GM21360 (cell line): ENCODE data around the gene RFTN1.

Experiments used
- ATAC-seq: cut with Tn5 transposase; IDR thresholded peaks from one replicate; pipeline ENCODE4 v1.9.1; 2021; ENCODE audit warnings: mild to moderate bottlenecking, moderate library complexity; ENCODE audit not compliant: unreplicated experiment

The RFTN1 gene

DNA sequence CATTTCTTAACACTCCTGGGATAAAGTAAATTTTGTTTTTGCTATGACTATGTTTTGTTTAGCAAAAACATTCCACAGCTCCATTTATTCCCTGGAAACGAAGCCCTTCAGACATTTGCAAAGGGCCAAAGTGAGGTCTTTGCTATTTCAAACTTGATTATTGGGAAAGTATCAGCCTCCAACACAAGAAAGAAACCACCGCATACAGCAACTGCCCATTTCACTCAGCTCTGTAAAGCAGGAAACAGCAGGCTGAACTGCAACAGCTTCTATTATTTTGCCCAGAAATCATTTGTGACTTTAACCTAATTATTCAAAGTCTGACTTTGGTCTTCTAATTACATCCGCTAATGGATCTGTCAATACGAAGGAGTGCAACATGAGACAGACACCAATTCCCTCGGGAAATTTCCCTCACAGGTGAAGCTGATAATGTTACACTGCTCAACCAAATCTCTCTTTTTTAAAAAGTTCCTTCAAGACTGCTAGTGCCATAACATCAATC lies 72.1 kb downstream of the RFTN1 start:
- ATAC-seq, result no peak

DNA sequence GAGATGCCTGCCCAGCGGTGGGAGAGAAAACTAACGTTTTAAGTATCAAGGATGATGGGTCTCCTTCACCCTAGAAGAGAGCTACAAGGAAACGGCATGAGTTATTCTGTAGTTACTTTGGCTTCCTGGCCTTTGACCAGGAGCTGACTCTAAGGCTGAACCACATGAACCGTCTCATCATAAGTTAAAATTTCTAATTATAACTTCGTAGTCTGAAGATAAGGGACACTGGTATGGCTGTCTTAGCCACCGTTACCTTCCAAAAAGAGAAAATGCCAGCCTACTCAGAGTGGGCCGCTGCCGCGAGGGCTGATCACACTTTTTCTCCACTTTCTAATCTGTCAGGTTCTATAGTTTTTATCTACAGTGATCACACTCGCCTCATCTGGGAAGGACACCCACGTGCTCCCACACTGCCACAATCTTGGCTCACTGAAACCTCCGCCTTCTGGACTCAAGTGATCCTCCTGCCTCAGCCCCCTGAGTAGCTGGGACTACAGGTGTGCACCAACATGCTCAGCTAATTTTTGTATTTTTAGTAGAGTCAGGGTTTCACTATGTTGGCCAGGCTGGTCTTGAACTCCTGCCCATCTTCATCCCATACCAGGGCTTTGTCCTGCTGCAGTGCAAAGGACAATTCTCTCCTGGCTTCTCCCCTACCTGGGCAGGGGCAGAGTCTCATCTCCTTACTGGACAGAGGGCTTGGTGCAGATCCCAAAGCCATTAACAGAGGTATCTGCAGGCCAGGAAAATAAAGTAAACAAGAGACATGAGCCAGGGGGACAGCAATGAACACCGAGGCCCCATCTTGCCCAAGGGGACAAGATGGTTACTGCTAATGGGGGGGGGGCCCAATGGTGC lies 73.4 kb downstream of the RFTN1 start:
- no peak for ATAC-seq

DNA sequence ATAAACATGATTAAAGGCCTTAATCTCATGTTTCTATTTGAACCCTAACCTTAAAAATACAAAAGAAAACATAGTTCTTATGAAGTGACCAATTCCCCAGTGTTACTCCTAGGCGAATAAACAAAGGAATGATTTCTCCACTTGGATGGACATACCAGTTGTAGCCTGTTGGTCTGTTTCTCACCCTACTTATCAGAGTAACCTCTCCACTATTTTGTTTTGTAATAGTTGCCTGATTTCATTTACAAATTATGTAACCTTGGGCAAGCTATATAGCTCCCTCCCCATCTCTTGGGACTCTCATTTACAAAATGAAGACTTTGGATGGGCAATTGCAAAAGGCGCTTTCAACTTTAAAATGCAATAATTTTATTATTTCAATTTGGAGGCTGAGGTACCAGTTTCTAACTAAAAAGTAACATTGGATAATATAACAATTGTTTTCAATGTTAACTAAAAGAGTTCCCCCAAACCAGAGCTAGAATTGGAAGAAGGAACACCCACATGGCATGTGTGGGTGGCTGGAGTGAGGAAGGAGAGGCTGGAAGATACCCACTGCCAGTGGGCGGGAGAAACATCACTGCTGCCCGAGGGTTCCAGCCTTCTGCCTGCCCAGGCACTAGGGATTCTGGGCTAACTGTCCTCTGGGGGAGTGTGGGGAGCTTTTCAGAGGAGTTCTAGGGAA lies 74.2 kb downstream of the RFTN1 start:
- ATAC-seq, result no peak

DNA sequence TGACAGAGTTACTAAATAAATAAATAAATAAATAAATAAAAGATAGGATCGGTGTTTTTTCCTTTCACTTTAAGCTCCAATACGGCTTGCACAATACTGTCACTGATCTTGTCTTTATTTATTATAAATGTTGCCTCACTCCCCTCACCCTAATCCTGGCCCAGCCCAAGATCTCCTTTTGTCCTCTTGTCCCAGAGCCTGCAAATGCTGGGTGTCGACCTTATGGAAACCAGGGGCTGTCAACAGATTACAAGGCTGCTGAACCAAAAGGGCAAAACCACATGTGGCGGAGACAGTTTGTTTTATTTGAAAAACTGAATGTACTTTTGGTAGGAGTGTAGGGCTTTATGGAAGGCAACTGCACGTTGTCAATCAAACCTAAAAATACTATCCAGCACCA lies 75.9 kb downstream of the RFTN1 start:
- ATAC-seq, result no peak

DNA sequence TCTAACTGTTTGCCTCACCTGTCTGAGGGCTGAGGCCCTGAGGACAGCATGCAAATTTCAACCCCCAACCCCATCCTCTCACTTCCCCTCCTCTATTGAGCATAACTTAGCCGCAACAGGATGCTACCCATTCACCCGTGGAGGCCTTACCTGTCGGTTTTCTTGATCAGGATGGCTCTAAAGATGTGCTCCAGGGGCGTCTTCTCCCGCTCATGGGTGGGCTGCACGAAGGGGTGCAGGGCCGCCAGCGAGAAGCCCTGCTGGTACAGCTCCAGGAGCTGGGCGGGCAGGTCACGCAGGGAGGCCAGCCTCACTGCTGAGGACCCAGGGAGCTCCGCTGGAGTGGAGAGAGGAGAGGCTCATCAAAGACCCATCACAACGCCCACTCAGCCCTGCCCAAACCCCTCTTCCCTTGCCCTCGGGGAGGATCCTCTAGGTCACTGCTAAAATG lies 79.8 kb downstream of the RFTN1 start:
- peak; percentile 77 for ATAC-seq

DNA sequence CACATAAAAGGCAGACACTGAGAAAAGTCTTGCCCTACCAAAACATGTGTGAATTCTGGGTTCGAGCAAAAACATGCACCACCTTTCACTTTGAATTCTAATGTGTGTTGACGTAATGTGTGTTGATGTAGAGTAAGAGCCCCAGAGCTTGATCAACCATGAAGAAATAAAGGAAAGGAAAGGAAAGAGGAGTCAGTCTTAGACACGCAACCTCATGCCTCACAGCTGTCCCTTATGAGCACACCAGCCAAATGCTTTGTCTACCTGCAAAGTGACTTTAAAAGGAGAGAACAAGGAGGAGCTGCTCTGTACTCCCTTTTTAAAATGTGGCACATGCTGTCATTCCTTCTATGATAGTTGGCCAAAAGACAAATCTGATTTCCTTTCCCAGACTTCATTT lies 80.8 kb downstream of the RFTN1 start:
- peak; percentile 28 for ATAC-seq

DNA sequence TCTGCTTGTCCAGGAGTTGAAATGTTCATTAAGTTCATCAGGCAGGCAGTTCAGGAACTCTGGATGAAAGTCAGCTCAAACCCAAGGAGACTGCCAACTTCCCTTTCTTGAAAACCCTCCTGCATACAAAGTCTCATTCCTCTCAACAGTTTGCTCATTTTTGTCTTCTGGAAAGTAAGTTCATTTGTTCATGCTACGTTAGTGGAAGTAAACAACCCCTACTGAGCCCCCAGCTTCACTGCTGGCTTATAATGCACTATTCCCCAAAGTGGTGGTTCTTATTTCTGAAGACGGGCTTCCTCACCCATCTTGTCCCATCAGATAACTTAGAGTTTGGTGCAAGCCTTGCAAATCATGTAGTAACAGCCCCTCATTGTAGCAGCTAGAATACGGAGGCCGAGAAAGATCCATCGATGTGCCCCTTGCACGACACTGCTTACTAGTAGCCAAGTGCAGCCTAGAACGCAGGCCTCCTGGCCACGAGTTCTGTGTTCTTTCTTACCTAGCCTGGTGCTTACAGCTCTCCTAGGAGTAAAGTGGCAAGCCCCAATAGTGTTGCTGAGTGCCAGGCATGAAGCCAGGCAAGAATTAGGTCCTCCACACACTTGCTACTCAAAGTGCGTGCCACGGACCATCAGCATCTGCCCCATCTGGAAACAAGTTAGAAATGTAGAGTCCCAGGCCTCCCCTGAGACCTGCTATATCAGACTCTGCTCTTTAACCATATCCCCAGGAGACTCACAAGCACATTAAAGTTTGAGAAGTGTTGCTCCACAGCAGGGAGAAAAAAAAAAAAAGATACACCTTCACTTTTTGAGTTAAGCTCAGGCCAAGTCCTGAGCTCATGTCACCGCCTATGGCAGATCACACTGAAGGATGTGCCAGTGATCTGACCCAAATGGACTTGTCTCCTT lies 82.5 kb downstream of the RFTN1 start:
- no peak for ATAC-seq

DNA sequence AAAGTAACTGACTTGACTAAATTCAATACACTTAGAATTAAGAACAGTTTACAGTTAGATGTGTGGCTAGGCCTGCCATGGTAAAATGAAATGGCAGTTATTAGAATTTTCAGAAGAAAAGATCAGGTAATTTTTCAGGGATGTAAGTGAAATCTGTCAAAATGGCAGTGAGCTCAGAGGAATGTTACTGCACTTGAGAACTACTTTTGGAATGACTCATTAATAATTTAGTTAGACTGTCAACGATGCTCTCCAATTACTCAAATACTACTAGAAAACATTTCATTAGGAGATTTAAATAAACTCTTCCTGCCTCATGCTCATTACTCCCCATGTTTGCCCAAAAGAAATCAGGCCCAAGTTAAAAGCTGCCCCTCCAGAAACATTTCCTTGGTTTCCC lies 84.4 kb downstream of the RFTN1 start:
- no peak for ATAC-seq

DNA sequence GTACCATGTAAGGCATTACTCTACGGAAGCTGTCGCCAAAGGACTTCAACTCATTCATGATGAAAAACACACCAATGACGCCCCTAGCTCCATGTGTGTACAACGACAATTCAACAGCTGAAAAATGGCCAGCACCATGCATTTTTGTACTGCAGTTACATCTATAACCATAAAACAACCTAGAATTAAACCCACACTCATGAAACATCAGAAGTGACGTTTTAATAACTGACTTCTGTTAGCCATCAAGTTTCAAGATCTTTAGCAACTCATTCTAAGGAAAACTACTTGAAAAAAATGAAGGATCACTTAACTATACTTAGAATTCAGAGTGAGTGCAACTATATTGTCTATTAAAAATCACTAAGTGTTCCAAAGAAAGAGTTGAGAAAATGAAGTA lies 84.9 kb downstream of the RFTN1 start:
- no peak for ATAC-seq

DNA sequence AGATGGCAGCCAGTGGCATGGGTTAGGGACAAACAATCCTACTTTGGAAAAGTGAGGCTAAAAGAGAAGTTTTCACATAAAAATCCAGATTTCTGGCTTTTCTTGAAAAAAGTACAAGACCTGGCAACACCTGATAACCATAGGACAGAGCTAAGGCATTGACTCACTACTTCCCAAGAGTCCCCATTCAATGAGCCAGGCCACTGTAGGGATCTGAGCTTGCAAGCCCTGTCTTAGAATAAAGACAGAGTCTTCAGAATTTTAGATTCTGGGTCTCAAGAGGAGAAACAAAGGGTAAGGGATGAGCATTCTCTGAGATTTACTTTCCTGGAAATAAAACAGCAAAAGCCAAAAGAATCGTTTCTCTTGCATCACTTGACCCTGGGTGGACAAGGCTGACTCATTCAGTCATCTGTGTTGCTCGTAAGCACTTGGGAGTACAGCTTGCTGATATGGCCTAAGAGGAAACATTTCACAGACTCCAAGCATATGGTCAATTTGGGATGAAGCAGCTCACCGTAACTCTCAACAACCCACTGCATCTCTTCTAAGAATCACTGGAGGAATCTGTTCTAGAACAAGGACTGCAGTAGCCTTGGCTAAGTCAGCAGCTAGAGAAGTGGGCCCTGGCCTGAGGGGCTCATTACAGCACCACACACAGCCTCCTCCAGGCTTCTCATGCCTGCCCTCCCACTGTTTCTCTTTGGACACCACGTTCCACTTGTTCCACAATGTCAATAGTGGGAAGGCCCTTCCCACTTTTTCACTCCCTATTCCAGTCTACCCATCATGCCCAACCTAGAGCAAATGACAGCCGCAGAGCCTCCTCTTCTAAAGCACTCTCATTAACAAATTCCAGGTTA lies 86.2 kb downstream of the RFTN1 start:
- ATAC-seq, result no peak

DNA sequence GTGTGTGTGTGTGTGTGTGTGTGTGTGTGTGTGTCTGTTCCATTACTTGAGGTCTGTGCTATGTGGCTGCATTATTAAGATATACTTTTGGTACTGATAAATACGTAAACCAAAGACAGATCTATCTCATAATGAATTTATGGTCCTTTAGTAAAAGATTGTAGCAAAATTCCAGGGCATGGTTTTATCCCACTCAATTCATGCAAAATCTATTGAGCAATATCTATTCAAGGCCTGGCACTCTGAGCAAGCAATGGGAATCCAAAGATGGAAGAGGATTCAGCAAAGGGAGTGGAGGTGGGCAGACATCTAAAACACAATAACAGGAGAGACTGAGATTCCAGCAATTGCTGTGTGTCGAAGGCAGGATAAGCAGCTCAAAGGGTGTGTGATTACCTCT lies 86.8 kb downstream of the RFTN1 start:
- no peak for ATAC-seq

DNA sequence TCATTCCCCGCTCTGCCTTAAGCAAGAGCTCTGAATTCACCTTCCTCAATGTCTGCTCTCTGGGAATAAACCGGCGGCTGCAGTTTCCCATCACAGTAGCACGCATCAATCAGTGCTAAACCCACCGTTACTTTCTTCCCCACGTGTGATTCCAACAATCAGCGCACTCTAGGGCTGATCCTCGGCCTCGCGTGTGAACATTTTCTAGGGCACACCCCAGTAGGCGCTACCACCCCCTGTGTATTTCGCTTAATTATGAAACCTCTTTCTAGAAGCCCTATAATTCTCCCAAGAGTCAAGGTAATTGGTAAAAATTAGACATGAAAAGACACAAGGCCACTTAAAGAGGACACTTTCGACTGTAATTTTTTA lies 87.5 kb downstream of the RFTN1 start:
- ATAC-seq, result no peak

DNA sequence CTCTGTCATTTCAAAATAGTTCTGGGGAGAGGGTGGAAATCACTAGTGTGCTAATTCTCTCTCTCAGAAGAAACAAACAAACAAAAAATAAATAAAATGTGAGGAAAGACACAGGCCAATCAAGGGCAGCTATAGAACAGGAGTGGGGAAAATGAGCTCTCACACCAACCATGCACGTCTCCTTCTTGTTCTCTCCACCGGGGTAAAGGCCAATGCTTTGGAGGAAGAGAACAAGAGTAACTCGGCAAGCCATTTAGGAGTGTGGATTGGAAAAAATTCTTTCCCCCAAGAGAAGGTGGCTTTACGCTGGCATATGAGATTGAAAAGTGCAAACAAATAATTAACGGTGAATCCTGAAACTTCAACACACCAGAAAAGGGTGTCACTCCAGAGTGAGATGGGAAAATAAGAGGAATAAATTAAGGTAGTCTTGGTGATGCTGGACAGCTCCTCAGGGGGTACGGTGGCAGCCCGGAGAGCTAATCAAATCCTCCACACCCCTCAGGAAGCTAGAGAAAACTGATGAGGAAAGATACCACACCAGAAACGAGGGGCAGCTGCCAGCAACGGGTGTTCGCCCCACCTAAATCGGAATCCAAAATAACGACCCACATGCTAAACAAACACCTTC lies 88.0 kb downstream of the RFTN1 start:
- no peak for ATAC-seq

DNA sequence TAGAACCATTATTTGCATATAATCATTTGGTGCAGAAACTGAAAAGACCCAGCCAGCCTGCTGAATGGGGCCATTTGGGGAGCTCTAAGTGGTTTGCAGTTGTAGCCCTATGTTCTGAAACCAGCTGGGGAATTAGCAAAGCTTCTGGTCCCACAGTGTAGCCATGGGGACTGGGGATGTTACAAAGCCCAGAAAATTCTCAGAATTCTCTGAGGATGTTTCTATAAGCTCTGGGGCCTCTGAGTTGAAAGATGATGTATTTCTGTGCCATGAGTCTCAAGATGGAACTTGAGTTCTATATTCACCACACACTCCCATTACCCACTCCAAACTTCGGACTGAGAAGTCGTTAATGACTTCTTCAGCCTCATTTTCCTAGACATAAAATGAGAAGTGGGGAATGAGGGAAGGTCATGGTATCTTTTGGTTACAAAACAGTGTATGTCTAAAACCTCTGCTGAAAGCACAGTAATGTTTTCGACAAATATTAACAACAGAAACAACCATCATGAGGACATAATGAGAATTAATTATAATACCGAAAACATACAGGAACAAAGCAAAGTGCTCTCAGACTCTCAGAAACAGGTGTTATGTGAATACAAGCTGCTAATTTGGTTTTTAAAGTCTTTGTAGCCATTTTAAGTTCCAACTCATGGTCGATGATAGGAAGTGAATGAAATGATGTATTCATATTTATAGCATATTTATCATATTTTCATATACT lies 89.4 kb downstream of the RFTN1 start:
- ATAC-seq, result peak; percentile 84

DNA sequence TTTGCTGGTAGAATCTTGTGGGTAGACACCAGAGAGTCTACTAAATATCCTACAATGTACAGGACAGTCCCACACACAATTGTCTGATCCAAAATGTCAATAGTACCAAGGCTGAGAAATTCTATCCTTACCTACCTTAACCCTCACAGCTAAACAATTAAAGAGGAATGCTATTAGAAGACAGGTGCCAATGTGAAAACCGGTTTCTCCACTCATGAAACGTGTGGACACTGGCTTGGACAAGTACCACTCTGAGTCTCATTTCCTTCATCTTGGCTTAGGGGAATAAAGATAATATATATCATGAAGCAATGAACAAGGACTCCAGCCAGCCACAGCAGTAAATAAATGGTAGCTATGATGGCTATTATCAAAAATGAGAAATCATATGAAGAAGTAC lies 90.2 kb downstream of the RFTN1 start:
- ATAC-seq, result no peak

DNA sequence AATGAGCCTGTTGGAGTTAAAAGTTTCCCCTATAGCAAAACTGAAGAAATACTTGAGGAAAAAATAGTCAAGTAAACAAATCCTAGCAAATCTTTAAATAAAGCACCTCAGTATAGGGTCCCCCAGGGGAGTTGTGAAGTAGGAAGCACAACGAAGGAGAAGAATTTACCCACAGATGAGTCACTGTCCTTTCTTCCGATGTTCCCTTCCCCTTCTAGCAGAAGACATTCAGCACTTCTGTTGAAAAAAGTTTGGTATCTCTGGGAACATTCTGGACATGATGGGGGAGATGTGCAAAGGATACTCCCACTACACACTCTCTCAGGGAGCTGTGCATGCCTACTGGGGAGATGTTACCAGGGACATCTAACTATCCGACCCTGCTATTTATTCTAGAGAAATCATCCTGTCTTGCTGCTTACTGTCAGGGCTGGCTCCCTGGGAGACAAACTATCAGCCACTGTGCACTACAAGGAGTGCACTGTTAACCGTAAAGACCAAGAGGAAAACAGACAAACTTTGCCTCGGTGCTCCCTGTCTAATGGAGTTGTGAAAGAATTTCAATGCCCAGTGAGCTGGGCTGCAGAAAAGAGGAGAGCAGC lies 93.8 kb downstream of the RFTN1 start:
- no peak for ATAC-seq

DNA sequence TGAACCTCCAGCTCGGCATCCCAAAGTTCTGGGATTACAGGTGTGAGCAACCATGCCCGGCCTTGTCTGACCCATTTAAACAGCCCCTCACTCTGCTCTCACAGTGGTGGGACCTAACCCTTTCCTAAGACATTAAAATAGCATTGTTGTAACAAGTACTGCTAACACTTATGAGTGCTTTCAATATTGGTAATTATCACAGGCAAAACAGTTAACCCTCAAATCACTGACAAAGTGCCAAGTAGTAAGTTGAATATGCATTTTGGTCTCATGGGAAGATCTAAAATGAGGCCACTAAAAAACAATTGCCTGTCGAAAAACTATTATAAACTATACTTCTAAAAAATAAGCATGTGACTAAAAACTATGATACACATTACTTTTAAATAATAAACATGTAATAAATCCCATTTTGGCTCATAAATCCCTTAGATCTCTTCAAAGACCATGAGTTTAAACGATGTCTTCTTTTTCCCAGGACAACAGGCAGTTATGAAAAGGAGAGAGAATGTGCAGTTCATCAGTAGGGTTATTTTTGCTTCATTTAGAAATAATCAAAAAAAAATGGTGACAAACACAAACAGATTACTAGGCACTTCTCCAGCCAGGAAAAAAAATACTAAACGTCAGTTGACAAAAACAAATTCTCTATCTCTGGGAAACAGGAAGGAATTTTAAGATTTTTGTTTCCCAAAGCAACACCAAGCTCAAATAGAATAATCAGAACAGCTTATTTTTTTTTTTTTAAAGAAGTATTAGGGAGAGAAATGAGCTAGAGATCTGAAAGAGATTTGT lies 95.4 kb downstream of the RFTN1 start:
- ATAC-seq, result no peak

DNA sequence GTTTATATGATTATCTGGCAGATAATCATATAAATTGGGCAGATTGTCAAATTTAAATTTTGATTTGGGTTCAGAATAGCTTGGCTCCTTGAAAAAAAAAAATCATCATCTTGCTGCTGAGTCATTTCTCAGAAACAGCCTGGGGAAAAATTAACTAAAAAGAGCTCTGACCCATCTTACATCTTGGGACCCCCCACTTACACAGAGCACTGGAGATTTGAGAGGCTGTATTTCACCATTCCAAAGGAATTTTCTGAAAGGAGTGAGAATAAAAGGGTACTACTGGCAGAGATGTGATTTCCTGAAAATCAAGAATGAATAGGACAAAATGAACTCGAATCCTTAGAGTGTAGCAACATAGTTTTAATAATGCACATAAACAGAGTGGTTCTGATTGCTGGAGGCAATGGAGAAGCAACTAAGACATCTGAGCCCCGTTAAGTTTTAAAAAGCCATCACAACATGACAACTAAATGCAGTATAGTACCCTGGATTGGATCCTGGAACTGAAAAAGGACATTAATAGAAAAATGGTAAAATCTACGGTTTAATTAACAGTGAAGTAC lies 97.5 kb downstream of the RFTN1 start:
- ATAC-seq, result no peak
